HCT116 (cell line): ENCODE measurements around the gene OSBPL10. TPM values are rescaled to one million over a fixed set of nuclear protein-coding genes. Genes with fewer than 3 reads are reported as not detected.
"Not testable (repeated sequence)": the region's sequence is repeated elsewhere in the genome, so short reads cannot be mapped to it uniquely, and the experiment has no call there.

ENCODE experiments used
- ATAC-seq: fragments of 200-7000 bp; cut with Tn5 transposase; 2 replicates; pipeline ENCODE4 v1.9.1; 2020; ENCODE audit warnings: mild to moderate bottlenecking, moderate library complexity
- BruUV-seq: library from RNA; stranded (reverse); fragments of 400-500 nt; replicated peaks from 2 replicates; lab custom pipeline; 2021; lab: Mats Ljungman, UMichigan
- CTCF ChIA-PET: fragments of 300-600 bp; sonication (Branson Sonifier 250); formaldehyde crosslinking; loops from one replicate; lab custom pipeline; 2021; ENCODE audit warnings: antibody characterized with exemption; lab: Charles Lee
- POLR2A ChIA-PET: fragments of 300-600, 350-600 bp; sonication (Branson Sonifier 250); formaldehyde crosslinking; loops from one replicate; lab custom pipeline; 2021; ENCODE audit warnings: antibody characterized with exemption; lab: Charles Lee
- RAD21 ChIA-PET, 2 experiments: fragments of 300-600 bp; sonication (Branson Sonifier 250); formaldehyde crosslinking; loops; one replicate each; lab custom pipeline; 2023; ENCODE audit warnings: low total read pairs in 2 of 2; ENCODE audit not compliant: uncharacterized antibody in 2 of 2, unreplicated experiment in 2 of 2, low non-redundant PET in 1 of 2; lab: Charles Lee
- DNase-seq: peaks from one replicate; pipeline ENCODE4 v3.0.0-alpha.2; 2010; ENCODE audit warnings: low read depth, low spot score
- H2AFZ ChIP-seq: fragments of 200-600 bp; shearing (Covaris generic), sonication (generic); 2 replicates; pipeline ENCODE4 v1.6.1; 2017; ENCODE audit warnings: low read depth, mixed run types, mixed read lengths, antibody characterized with exemption, low read length; ENCODE audit not compliant: poor library complexity, severe bottlenecking
- H3K27ac ChIP-seq: 2 replicates; pipeline ENCODE4 v1.5.1; 2012; ENCODE audit warnings: low read depth, low read length
- H3K27me3 ChIP-seq: fragments of 200-600 bp; sonication (generic); 2 replicates; pipeline ENCODE4 v1.6.1; 2016; ENCODE audit warnings: mixed run types, low read length, mixed read lengths; ENCODE audit not compliant: insufficient read depth
- H3K36me3 ChIP-seq, 2 experiments: fragments of 200-500 bp in 1 of 2; fragments of 200-600 bp in 1 of 2; sonication (Bioruptor generic) in 1 of 2; sonication (generic) in 1 of 2; 2 replicates each; pipeline versions ENCODE4 v1.5.1 to v1.6.1; 2014 to 2016; ENCODE audit warnings: low read length in 2 of 2, inconsistent platforms in 1 of 2, mixed read lengths in 1 of 2, mixed run types in 1 of 2; ENCODE audit not compliant: insufficient read depth in 2 of 2, control insufficient read depth in 1 of 2
- H3K4me1 ChIP-seq, 2 experiments: fragments of 200-600 bp in 1 of 2; sonication (generic) in 1 of 2; 2 replicates each; pipeline versions ENCODE4 v1.5.1 to v1.6.1; 2012 to 2017; ENCODE audit warnings: low read length in 2 of 2, inconsistent platforms in 1 of 2, mild to moderate bottlenecking in 1 of 2, mixed read lengths in 1 of 2, mixed run types in 1 of 2, moderate library complexity in 1 of 2; ENCODE audit not compliant: insufficient read depth in 2 of 2, control insufficient read depth in 1 of 2
- H3K4me2 ChIP-seq: fragments of 200-600 bp; sonication (generic); 2 replicates; pipeline ENCODE4 v1.6.1; 2017; ENCODE audit warnings: mixed run types, low read length, mixed read lengths
- H3K4me3 ChIP-seq, 2 experiments: fragments of 200-600 bp in 1 of 2; sonication (generic) in 1 of 2; replicated peaks in 1 of 2; 2 replicates each; pipeline ENCODE4 v1.5.1; 2011 to 2016; ENCODE audit warnings: low read length in 2 of 2, control low read depth in 1 of 2, low read depth in 1 of 2, mild to moderate bottlenecking in 1 of 2, mixed read lengths in 1 of 2, mixed run types in 1 of 2
- H3K79me2 ChIP-seq: fragments of 200-600 bp; sonication (generic); 2 replicates; pipeline ENCODE4 v1.6.1; 2017; ENCODE audit warnings: mild to moderate bottlenecking, mixed run types, low read length, moderate library complexity, mixed read lengths; ENCODE audit not compliant: insufficient read depth
- H3K9ac ChIP-seq: fragments of 200-600 bp; sonication (generic); 2 replicates; pipeline ENCODE4 v1.6.1; 2016; ENCODE audit warnings: low read length, mixed read lengths
- H3K9me2 ChIP-seq: fragments of 200-600 bp; sonication (generic), shearing (Covaris generic); 2 replicates; pipeline ENCODE4 v1.6.1; 2017; ENCODE audit warnings: mixed run types, mild to moderate bottlenecking, moderate library complexity; ENCODE audit not compliant: insufficient read depth
- H3K9me3 ChIP-seq, 2 experiments: fragments of 200-500 bp in 1 of 2; fragments of 200-600 bp in 1 of 2; sonication (Bioruptor generic) in 1 of 2; sonication (generic) in 1 of 2; 2 replicates each; pipeline ENCODE4 v1.6.1; 2014 to 2017; ENCODE audit warnings: low read length in 2 of 2, mixed read lengths in 2 of 2, inconsistent platforms in 1 of 2, low read depth in 1 of 2, mild to moderate bottlenecking in 1 of 2, mixed run types in 1 of 2, moderate library complexity in 1 of 2; ENCODE audit not compliant: control insufficient read depth in 1 of 2, insufficient read depth in 1 of 2
- H4K20me1 ChIP-seq: fragments of 200-600 bp; sonication (generic), shearing (Covaris generic); 2 replicates; pipeline ENCODE4 v1.6.1; 2017; ENCODE audit warnings: mixed run types, mild to moderate bottlenecking, moderate library complexity; ENCODE audit not compliant: insufficient read depth
- ELF1 ChIP-seq: IDR thresholded peaks from 2 replicates; pipeline ENCODE4 v1.6.1; 2012; ENCODE audit warnings: low read depth, borderline replicate concordance
- RAD21 ChIP-seq: IDR thresholded peaks from 2 replicates; pipeline ENCODE4 v1.6.1; 2012; ENCODE audit warnings: low read depth, mild to moderate bottlenecking
- ZFX ChIP-seq: fragments of 450-650 bp; IDR thresholded peaks from 2 replicates; pipeline ENCODE4 v1.6.1; 2017
- ZNF274 ChIP-seq: fragments of 200-500 bp; sonication (Bioruptor generic); IDR thresholded peaks from 2 replicates; pipeline ENCODE4 v1.6.1; 2014; ENCODE audit warnings: mild to moderate bottlenecking, low read depth, low read length, inconsistent platforms
- intact Hi-C: fragments of 100-400 bp; cut with micrococcal nuclease; formaldehyde crosslinking; loops from 2 replicates; pipeline ENCODE4 v1.10.0; 2022
- total RNA-seq: library from RNA; stranded (reverse); gene quantifications from one replicate; pipeline ENCODE4 v1.2.1, GENCODE V29; 2021; ENCODE audit not compliant: unreplicated experiment

The OSBPL10 gene
- total RNA-seq, 1 experiment from 2014 or later: 25.8 TPM

GRCh38 chr3:31873254-31873820, 107.7 kb downstream of the OSBPL10 start (continued):
- no peak for TF ChIP-seq ZNF274

- H3K27me3 ChIP-seq: no peaks in the 10 kb centered on the region
- no peaks in the 10 kb centered on the region for H3K9me2 ChIP-seq
- DNase-seq: no peak
- no peak overlapping the region for H2AFZ ChIP-seq
- no peak for ATAC-seq
- intact Hi-C loops: no loop called here
- no peak overlapping the region for H3K27ac ChIP-seq
- H3K4me3 ChIP-seq: no peak overlapping the region
- H3K9ac ChIP-seq: no peak overlapping the region
- H3K4me1 ChIP-seq: no peaks in the 10 kb centered on the region
- no TSS peak for BruUV-seq
- H4K20me1 ChIP-seq: no peaks in the 10 kb centered on the region
- no peaks in the 10 kb centered on the region for H3K79me2 ChIP-seq
- TF ChIP-seq RAD21: no peak
- TF ChIP-seq ELF1: no peak
- no peak for TF ChIP-seq ZFX
- no peak for TF ChIP-seq ZNF274
- no peak overlapping the region for H3K4me2 ChIP-seq
- H3K36me3 ChIP-seq: no peaks in the 10 kb centered on the region
- POLR2A ChIA-PET: no interaction called here
- RAD21 ChIA-PET: no interaction called here
- CTCF ChIA-PET: no interaction called here
- no peaks in the 10 kb centered on the region for H3K9me3 ChIP-seq
Measured at GRCh38 chr3:31871939-31872507, 109.0 kb downstream of the OSBPL10 start.

GRCh38 chr3:31870111-31870510, 111.0 kb downstream of the OSBPL10 start:
- H3K9me2 ChIP-seq, H3K79me2 ChIP-seq, H3K9me3 ChIP-seq, ATAC-seq, H3K4me2 ChIP-seq, RAD21 ChIA-PET, H3K36me3 ChIP-seq, H2AFZ ChIP-seq, BruUV-seq, H3K27ac ChIP-seq, H3K27me3 ChIP-seq, DNase-seq, H3K9ac ChIP-seq, intact Hi-C loops, CTCF ChIA-PET, H4K20me1 ChIP-seq, POLR2A ChIA-PET, H3K4me3 ChIP-seq, H3K4me1 ChIP-seq: not testable (repeated sequence)
